ENCODE results near the gene IKZF2.

IKZF2 gene

GRCh38 chr2:213119061-213119809 lies 32.2 kb downstream of the IKZF2 start:
- TF ChIP-seq SPI1 (IDR thresholded peaks at IDR 0.05; ENCODE audit: borderline replicate concordance, low read depth) (peak; percentile 69; the same call in 1 of the 2 replicates), GABPA (IDR thresholded peaks at IDR 0.05; ENCODE audit: low read depth) (no peak)
- Histone ChIP-seq H3K4me3 (replicated peaks; ENCODE audit: insufficient read depth, low read length) (no peak overlapping the region), H3K27ac (replicated peaks) (peak overlapping the region; percentile 39; the same call in 1 of the 2 replicates), H3K27me3 (ENCODE audit: insufficient read depth, poor library complexity, severe bottlenecking) (no peaks in the 10 kb centered on the region)
- peak in 1 of 2 experiments; percentile 62 for DNase-seq (ENCODE audit: low read depth in 1 of 2, low spot score in 1 of 2)

- H3K27ac ChIP-seq (replicated peaks), result no peak overlapping the region
- H3K27me3 ChIP-seq (ENCODE audit: insufficient read depth, poor library complexity, severe bottlenecking), result no peaks in the 10 kb centered on the region
- no peak for DNase-seq (ENCODE audit: low read depth in 1 of 2, low spot score in 1 of 2)
- TF ChIP-seq SPI1 (IDR thresholded peaks at IDR 0.05; ENCODE audit: borderline replicate concordance, low read depth) (no peak), REST (IDR thresholded peaks at IDR 0.05; ENCODE audit: insufficient replicate concordance, low read depth) (no peak), POLR2AphosphoS5 (IDR thresholded peaks at IDR 0.05; ENCODE audit: low read depth) (no peak), GABPA (IDR thresholded peaks at IDR 0.05; ENCODE audit: low read depth) (no peak), CTCF (IDR thresholded peaks at IDR 0.05; ENCODE audit: insufficient read depth, low read length) (no peak)
- H3K4me3 ChIP-seq (replicated peaks; ENCODE audit: insufficient read depth, low read length), result no peak overlapping the region
These were observed 43.1 kb downstream of the IKZF2 start for GRCh38 chr2:213108308-213108707.

- no peaks in the 10 kb centered on the region for H3K27me3 ChIP-seq (ENCODE audit: insufficient read depth, poor library complexity, severe bottlenecking)
- H3K4me3 ChIP-seq (replicated peaks; ENCODE audit: insufficient read depth, low read length), result no peak overlapping the region
- H3K27ac ChIP-seq (replicated peaks), result no peak overlapping the region
- no peak for TF ChIP-seq REST (IDR thresholded peaks at IDR 0.05; ENCODE audit: insufficient replicate concordance, low read depth)
- no peak for TF ChIP-seq CTCF (IDR thresholded peaks at IDR 0.05; ENCODE audit: insufficient read depth, low read length)
- no peak for TF ChIP-seq POLR2AphosphoS5 (IDR thresholded peaks at IDR 0.05; ENCODE audit: low read depth)
- TF ChIP-seq GABPA (IDR thresholded peaks at IDR 0.05; ENCODE audit: low read depth), result no peak
- no peak for TF ChIP-seq SPI1 (IDR thresholded peaks at IDR 0.05; ENCODE audit: borderline replicate concordance, low read depth)
- no peak for DNase-seq (ENCODE audit: low read depth in 1 of 2, low spot score in 1 of 2)
These were observed 43.7 kb downstream of the IKZF2 start for GRCh38 chr2:213107728-213108127.

- no peak overlapping the region for H3K27ac ChIP-seq (replicated peaks)
- no peak for TF ChIP-seq SPI1 (IDR thresholded peaks at IDR 0.05; ENCODE audit: borderline replicate concordance, low read depth)
- TF ChIP-seq GABPA (IDR thresholded peaks at IDR 0.05; ENCODE audit: low read depth), result no peak
- TF ChIP-seq POLR2AphosphoS5 (IDR thresholded peaks at IDR 0.05; ENCODE audit: low read depth), result no peak
- no peak for TF ChIP-seq CTCF (IDR thresholded peaks at IDR 0.05; ENCODE audit: insufficient read depth, low read length)
- no peak overlapping the region for H3K4me3 ChIP-seq (replicated peaks; ENCODE audit: insufficient read depth, low read length)
- H3K27me3 ChIP-seq (ENCODE audit: insufficient read depth, poor library complexity, severe bottlenecking), result no peaks in the 10 kb centered on the region
- no peak for DNase-seq (ENCODE audit: low read depth in 1 of 2, low spot score in 1 of 2)
These were observed 46.2 kb downstream of the IKZF2 start for GRCh38 chr2:213105212-213105611.

All from HL-60 (cell line).